H1 (cell line): Measurements from ENCODE around the gene KIAA1671.

Source experiments
- EP300 ChIP-seq, 2 experiments: IDR thresholded peaks; 1 replicate in 1 of 2; 2 replicates in 1 of 2; pipeline ENCODE4 v1.6.1; 2011 to 2012; ENCODE audit warnings: low read depth in 2 of 2, low read length in 2 of 2, mild to moderate bottlenecking in 2 of 2, borderline replicate concordance in 1 of 2, inconsistent platforms in 1 of 2, moderate library complexity in 1 of 2
- POLR2AphosphoS5 ChIP-seq: IDR thresholded peaks from 2 replicates; pipeline ENCODE4 v1.6.1; 2011; ENCODE audit warnings: low read depth, low read length
- RAD21 ChIP-seq, 2 experiments: IDR thresholded peaks in 1 of 2; conservative IDR thresholded peaks in 1 of 2; 2 replicates each; pipeline ENCODE4 v1.6.1; 2011; ENCODE audit warnings: low read depth in 2 of 2, low read length in 2 of 2, improper control_type of control experiment in 1 of 2, inconsistent platforms in 1 of 2, mild to moderate bottlenecking in 1 of 2, moderate library complexity in 1 of 2
- SAP30 ChIP-seq: fragments of 300-600 bp; sonication (generic); IDR thresholded peaks from 2 replicates; pipeline ENCODE4 v1.7.1; 2012; ENCODE audit warnings: low read length, moderate library complexity, mild to moderate bottlenecking, inconsistent platforms; ENCODE audit not compliant: insufficient read depth, insufficient replicate concordance
- SP2 ChIP-seq: IDR thresholded peaks from 2 replicates; pipeline ENCODE4 v1.6.1; 2012; ENCODE audit warnings: mild to moderate bottlenecking, low read length, inconsistent platforms
- TAF1 ChIP-seq: IDR thresholded peaks from 2 replicates; pipeline ENCODE4 v1.6.1; 2011; ENCODE audit warnings: mild to moderate bottlenecking, low read depth, low read length
- TAF7 ChIP-seq: optimal IDR thresholded peaks from 2 replicates; pipeline ENCODE3; 2011; ENCODE audit warnings: low read depth, mild to moderate bottlenecking, inconsistent platforms, low read length, moderate library complexity, borderline replicate concordance
- TF ChIP-seq, protein P1 (sequence below), 3 experiments: IDR thresholded peaks; 1 replicate in 2 of 3; 2 replicates in 1 of 3; pipeline versions ENCODE4 v1.5.1 to v1.6.1; 2011; ENCODE audit warnings: low read length in 3 of 3, mild to moderate bottlenecking in 3 of 3, inconsistent platforms in 2 of 3, low read depth in 1 of 3, moderate library complexity in 1 of 3; ENCODE audit not compliant: insufficient read depth in 1 of 3; ENCODE audit errors: control extremely low read depth in 1 of 3

DNA sequence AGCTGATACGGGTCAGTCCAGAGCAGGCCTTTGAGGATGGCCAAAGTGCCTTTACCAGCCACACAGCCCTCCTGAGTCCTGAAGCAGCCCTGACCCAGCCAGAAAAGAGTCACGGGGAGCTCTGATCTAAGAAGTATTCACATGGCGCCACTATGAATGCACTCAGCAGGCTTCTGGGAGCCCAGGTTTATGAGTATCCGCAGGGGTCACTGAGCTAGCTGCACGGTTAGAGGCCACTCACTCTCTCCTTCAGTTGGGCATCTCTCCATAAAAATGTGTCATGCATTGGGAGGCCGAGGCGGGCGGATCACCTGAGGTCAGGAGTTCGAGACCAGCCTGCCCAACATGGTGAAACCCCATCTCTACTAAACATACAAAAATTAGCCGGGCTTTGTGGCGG lies 10.3 kb downstream of the KIAA1671 start:
- no peak for TF ChIP-seq TAF1
- TF ChIP-seq SAP30 = no peak
- no peak for TF ChIP-seq SP2
- no peak for TF ChIP-seq RAD21 (IDR thresholded peaks at IDR 0.05 in 1 of 2, conservative IDR thresholded peaks at IDR 0.05 in 1 of 2; ENCODE audit: low read depth in 2 of 2, low read length in 2 of 2)
- TF ChIP-seq, protein P1, sequence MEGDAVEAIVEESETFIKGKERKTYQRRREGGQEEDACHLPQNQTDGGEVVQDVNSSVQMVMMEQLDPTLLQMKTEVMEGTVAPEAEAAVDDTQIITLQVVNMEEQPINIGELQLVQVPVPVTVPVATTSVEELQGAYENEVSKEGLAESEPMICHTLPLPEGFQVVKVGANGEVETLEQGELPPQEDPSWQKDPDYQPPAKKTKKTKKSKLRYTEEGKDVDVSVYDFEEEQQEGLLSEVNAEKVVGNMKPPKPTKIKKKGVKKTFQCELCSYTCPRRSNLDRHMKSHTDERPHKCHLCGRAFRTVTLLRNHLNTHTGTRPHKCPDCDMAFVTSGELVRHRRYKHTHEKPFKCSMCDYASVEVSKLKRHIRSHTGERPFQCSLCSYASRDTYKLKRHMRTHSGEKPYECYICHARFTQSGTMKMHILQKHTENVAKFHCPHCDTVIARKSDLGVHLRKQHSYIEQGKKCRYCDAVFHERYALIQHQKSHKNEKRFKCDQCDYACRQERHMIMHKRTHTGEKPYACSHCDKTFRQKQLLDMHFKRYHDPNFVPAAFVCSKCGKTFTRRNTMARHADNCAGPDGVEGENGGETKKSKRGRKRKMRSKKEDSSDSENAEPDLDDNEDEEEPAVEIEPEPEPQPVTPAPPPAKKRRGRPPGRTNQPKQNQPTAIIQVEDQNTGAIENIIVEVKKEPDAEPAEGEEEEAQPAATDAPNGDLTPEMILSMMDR (IDR thresholded peaks at IDR 0.05; ENCODE audit: control extremely low read depth in 1 of 3, insufficient read depth in 1 of 3, low read depth in 1 of 3, low read length in 3 of 3) = no peak
- TF ChIP-seq EP300 (IDR thresholded peaks at IDR 0.05; ENCODE audit: borderline replicate concordance in 1 of 2, low read depth in 2 of 2, low read length in 2 of 2) = no peak
- no peak for TF ChIP-seq TAF7
- no peak for TF ChIP-seq POLR2AphosphoS5
